SKM-1 treated with dmso at 0.1 percent for 144 hours (cell line): ENCODE results near the gene DHX58.

ENCODE experiments used
- DNase-seq: peaks from one replicate; lab custom pipeline; 2025; ENCODE audit not compliant: unreplicated experiment; lab: John Stamatoyannopoulos, UW

The DHX58 gene

GRCh38 chr17:42111265-42111636 is 1.3 kb downstream of the DHX58 start:
- DNase-seq: no peak

GRCh38 chr17:42110301-42111264 is 1.9 kb downstream of the DHX58 start:
- DNase-seq: no peak

GRCh38 chr17:42109086-42109485 is 3.4 kb downstream of the DHX58 start:
- DNase-seq: no peak

GRCh38 chr17:42107597-42108576 is 4.6 kb downstream of the DHX58 start:
- no peak for DNase-seq

- DNase-seq: no peak
These were observed 5.4 kb downstream of the DHX58 start for GRCh38 chr17:42107124-42107523.

- DNase-seq: no peak
These were observed 6.5 kb downstream of the DHX58 start for GRCh38 chr17:42106009-42106408.

GRCh38 chr17:42104264-42104663 is 8.2 kb downstream of the DHX58 start:
- no peak for DNase-seq

- no peak for DNase-seq
These were observed 9.1 kb downstream of the DHX58 start for GRCh38 chr17:42103221-42103954.

- peak; percentile 55 for DNase-seq
These were observed 10.8 kb downstream of the DHX58 start for GRCh38 chr17:42101513-42102292.

- DNase-seq: no peak
These were observed 13.6 kb downstream of the DHX58 start for GRCh38 chr17:42098730-42099399.

GRCh38 chr17:42097691-42098631 is 14.6 kb downstream of the DHX58 start, which contains the start of gene ZNF385C:
ZNF385C (minus strand) TSS chr17:42098473; CDS start chr17:42063056, 35,417 bp downstream.
- no peak for DNase-seq

GRCh38 chr17:42096360-42097111 is 16.0 kb downstream of the DHX58 start:
- DNase-seq: no peak

- no peak for DNase-seq
These were observed 18.0 kb downstream of the DHX58 start for GRCh38 chr17:42094375-42095069.

GRCh38 chr17:42092939-42093338 is 19.6 kb downstream of the DHX58 start:
- DNase-seq: no peak

GRCh38 chr17:42090964-42091790 is 21.3 kb downstream of the DHX58 start:
- DNase-seq: no peak

GRCh38 chr17:42088736-42089135 is 23.8 kb downstream of the DHX58 start:
- DNase-seq: no peak
